Activated T-cell treated with anti-CD3 and anti-CD28 coated beads for 48 hours (primary cell): Measurements from ENCODE around the gene CFAP97D2.
"Not testable (repeated sequence)": the region's sequence is repeated elsewhere in the genome, so short reads cannot be mapped to it uniquely, and the experiment has no call there.

ENCODE experiments used
- DNase-seq: peaks from one replicate; pipeline ENCODE4 v3.0.0-alpha.2; 2020; ENCODE audit warnings: low read depth

CFAP97D2 gene

GRCh38 chr13:114179087-114179658 lies at the start of gene CFAP97D2:
Gene CFAP97D2 (plus strand): TSS chr13:114179257. CDS start chr13:114179331, 74 bp downstream.
- DNase-seq, result no peak

GRCh38 chr13:114129649-114130062 lies 49.4 kb upstream of the CFAP97D2 start:
- DNase-seq, result no peak

- no peak for DNase-seq
Measured at GRCh38 chr13:114130131-114130836, 48.8 kb upstream of the CFAP97D2 start.

- DNase-seq, result no peak
Measured at GRCh38 chr13:114130837-114131582, 48.0 kb upstream of the CFAP97D2 start.

GRCh38 chr13:114131583-114132418 lies 47.3 kb upstream of the CFAP97D2 start:
- no peak for DNase-seq

- DNase-seq, result peak; percentile 75
Measured at GRCh38 chr13:114132419-114133121, 46.5 kb upstream of the CFAP97D2 start, which contains the start of gene RASA3. Gene RASA3 (minus strand): TSS chr13:114132623. CDS start chr13:114132489, 134 bp downstream.

- not testable (repeated sequence) for DNase-seq
Measured at GRCh38 chr13:114133126-114133525, 45.9 kb upstream of the CFAP97D2 start.

- DNase-seq, result not testable (repeated sequence)
Measured at GRCh38 chr13:114133552-114133951, 45.5 kb upstream of the CFAP97D2 start.

GRCh38 chr13:114134111-114134943 lies 44.7 kb upstream of the CFAP97D2 start:
- no peak for DNase-seq

- no peak for DNase-seq
Measured at GRCh38 chr13:114134944-114135610, 44.0 kb upstream of the CFAP97D2 start.

- no peak for DNase-seq
Measured at GRCh38 chr13:114135731-114136171, 43.3 kb upstream of the CFAP97D2 start.

GRCh38 chr13:114136576-114136975 lies 42.5 kb upstream of the CFAP97D2 start:
- DNase-seq, result no peak

- no peak for DNase-seq
Measured at GRCh38 chr13:114140131-114140905, 38.7 kb upstream of the CFAP97D2 start.

- no peak for DNase-seq
Measured at GRCh38 chr13:114140906-114141250, 38.2 kb upstream of the CFAP97D2 start.

- DNase-seq, result no peak
Measured at GRCh38 chr13:114141261-114141996, 37.6 kb upstream of the CFAP97D2 start.

GRCh38 chr13:114142137-114142550 lies 36.9 kb upstream of the CFAP97D2 start:
- DNase-seq, result no peak

- no peak for DNase-seq
Measured at GRCh38 chr13:114142640-114143490, 36.2 kb upstream of the CFAP97D2 start.
